GM21526 (cell line): Measurements from ENCODE around the gene RAB11FIP5.
A peak's percentile ranks its signal among the peaks of the same experiment; 100 is the strongest.

ENCODE experiments used
- ATAC-seq: cut with Tn5 transposase; IDR thresholded peaks from one replicate; pipeline ENCODE4 v1.9.1; 2021; ENCODE audit warnings: moderate library complexity; ENCODE audit not compliant: unreplicated experiment, low FRiP score

The RAB11FIP5 gene

GRCh38 chr2:73088703-73089102, 24.0 kb downstream of the RAB11FIP5 start:
- no peak for ATAC-seq

DNA sequence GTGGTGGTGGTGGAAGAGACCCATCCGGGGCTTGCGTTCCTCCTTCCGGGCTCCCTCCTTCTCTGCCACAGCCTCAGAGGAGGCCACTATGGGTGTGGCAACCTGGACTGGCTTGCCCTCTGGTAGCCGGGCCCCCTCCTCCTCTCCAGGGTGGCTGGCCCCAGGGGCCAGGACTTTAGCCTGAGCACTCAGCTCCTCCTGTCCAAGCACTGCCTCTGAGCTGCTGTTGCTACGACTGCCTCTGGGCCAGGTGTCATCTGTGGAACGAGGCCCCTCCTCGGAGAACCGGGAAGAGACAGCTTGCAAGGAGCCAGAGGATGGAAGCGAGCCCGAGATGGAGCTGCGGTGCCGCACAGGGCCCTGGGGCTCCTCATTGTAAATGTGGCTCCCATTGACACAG, 24.5 kb downstream of the RAB11FIP5 start:
- ATAC-seq = no peak

DNA sequence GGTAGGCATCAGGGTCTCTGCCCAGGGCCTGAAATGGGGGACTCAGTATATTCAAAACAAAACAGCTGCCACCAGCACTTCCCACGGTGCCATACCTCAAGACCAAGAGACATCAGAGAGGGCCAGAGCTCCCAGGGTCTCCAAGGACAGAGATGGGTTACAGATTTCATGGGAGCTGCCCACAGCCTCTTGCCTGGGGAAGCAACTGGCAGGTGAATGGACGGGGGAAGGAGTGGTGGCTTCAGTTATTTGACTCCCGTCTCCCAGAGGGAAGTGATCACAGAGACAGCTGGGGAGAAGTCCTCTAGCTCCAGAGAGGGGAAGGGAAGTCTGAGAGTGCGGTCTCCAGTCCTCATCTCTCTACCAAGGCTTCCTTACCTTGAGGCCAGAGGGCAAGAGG, 25.4 kb downstream of the RAB11FIP5 start:
- ATAC-seq = no peak

GRCh38 chr2:73085691-73086090, 27.1 kb downstream of the RAB11FIP5 start:
- peak; percentile 83 for ATAC-seq

- no peak for ATAC-seq
Measured at GRCh38 chr2:73084971-73085370, 27.8 kb downstream of the RAB11FIP5 start.

GRCh38 chr2:73083886-73084800, 28.6 kb downstream of the RAB11FIP5 start:
- no peak for ATAC-seq

DNA sequence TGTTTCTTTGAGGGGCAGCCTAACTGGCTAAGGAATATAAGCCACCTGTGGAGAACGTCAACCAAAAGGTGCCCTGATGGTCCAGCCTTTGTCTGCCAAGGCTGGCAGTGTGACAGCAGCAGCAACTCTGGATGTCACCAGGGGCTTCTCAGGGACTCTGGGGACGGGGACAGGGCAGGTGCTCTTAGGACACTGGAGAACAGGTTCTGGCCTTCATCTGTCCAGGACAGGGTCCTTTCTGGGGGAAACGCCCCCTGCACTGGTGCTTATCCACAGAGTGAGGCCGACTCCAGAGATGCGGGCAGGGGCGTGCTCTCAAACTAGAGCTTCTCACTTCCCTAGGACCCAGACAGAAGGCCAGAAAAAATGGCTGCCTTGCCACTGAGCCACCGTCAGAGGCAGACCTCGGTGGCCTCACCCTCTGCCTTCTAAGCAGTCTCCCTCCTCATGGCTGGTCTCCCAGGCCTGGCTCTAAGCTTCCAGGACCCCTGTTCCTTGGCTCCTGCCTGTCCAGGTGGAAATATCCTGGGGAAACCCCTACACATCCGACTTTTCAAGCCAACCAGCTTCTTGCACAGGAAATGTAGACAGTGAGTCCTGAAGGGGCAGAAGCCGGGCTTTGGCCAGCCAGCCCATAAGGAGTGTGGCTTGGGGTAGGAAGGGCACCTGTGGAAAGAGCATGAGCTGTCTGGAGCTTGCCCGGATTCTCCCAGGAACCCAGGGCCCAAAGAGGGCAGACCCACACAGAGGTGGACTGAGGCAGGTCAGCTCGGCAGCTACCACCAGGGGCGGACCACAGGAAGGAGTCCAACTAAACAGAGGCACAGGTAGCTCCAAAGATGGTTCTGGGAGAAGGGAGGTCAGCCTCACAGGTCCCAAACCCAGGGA, 30.0 kb downstream of the RAB11FIP5 start:
- no peak for ATAC-seq

DNA sequence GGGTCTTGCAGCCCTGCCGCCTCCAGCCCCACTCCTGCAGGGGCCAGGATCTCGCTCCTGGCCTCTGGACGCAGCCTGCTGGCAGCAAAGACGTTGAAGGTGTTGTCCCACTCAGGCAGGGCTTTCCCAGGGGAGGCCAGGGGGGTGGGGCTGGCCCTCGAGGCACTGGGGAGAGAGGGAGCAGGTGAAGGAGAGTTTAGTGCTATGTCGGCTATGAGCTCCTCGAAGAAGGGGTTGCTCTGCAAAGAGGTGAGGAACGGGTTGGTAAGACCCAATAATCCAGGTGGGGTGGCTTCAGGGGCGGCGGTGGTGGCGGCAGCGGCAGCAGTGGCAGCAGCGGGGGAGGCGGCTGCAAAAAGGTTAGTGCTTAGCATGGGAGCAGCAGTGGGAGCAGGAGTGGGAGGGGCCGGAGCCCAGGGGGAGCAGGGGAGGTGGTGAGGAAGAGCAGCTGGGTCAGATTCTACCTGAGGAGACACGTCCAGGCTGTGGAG, 31.5 kb downstream of the RAB11FIP5 start:
- no peak for ATAC-seq

- no peak for ATAC-seq
Measured at GRCh38 chr2:73080321-73081131, 32.2 kb downstream of the RAB11FIP5 start.

GRCh38 chr2:73079636-73080035, 33.1 kb downstream of the RAB11FIP5 start:
- no peak for ATAC-seq

GRCh38 chr2:73078457-73079411, 34.0 kb downstream of the RAB11FIP5 start:
- ATAC-seq = no peak

- no peak for ATAC-seq
Measured at GRCh38 chr2:73077424-73077795, 35.3 kb downstream of the RAB11FIP5 start.

DNA sequence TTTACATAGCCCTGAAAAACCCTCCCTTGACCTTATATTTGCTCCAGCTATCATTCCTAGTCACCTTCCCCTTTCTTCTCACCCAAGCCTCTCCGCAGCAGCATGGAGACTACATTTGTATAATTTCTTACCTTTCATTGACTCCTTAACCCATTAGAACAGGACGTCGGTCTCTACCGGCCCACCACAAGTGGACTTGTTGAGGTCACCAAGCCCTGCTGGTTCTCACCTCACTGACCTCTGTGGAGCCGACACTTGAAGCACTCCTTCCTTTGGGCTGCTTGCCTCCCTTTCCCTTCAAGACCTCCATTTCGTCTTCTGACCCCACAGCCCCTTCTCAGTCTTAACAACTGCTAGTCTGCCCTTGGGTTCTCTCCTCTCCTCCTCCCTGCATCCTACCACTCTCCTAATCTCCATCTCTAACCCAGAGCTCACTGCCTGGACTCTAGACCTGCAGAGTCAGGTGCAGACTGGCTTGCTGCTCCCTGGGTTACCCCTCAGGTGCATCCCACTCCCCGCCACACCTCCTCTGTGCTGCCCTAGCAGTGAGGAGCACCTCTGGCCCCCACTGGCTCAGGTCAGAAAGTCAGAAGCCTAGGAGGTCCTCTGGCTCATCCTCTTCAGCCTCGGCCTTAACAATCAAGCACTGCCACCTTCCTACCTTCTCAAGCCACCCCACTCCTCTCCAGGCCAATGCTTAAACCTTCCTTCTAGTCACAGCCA, 35.9 kb downstream of the RAB11FIP5 start:
- no peak for ATAC-seq

- no peak for ATAC-seq
Measured at GRCh38 chr2:73075477-73076373, 37.0 kb downstream of the RAB11FIP5 start.

- no peak for ATAC-seq
Measured at GRCh38 chr2:73074110-73075069, 38.4 kb downstream of the RAB11FIP5 start.

GRCh38 chr2:73072416-73072815, 40.3 kb downstream of the RAB11FIP5 start:
- ATAC-seq = no peak

- peak; percentile 18 for ATAC-seq
Measured at GRCh38 chr2:73072129-73072395, 40.7 kb downstream of the RAB11FIP5 start.
